Amniotic epithelial cell (primary cell): ENCODE data around the gene CCDC142.
"Not testable (repeated sequence)": the region's sequence is repeated elsewhere in the genome, so short reads cannot be mapped to it uniquely, and the experiment has no call there.

Experiments
- DNase-seq: peaks from one replicate; pipeline ENCODE4 v3.0.0-alpha.2; 2010; ENCODE audit warnings: low read depth

CCDC142 gene

GRCh38 chr2:74464406-74464805 lies 18.4 kb downstream of the CCDC142 start:
- no peak for DNase-seq

- DNase-seq: no peak
Observed at GRCh38 chr2:74462786-74463105, 20.1 kb downstream of the CCDC142 start.

- DNase-seq: no peak
Observed at GRCh38 chr2:74462054-74462785, 20.6 kb downstream of the CCDC142 start.

GRCh38 chr2:74461187-74462053 lies 21.4 kb downstream of the CCDC142 start:
- no peak for DNase-seq

- not testable (repeated sequence) for DNase-seq
Observed at GRCh38 chr2:74460187-74460586, 22.6 kb downstream of the CCDC142 start.

- DNase-seq: not testable (repeated sequence)
Observed at GRCh38 chr2:74459503-74460118, 23.2 kb downstream of the CCDC142 start.

- DNase-seq: no peak
Observed at GRCh38 chr2:74458938-74459363, 23.8 kb downstream of the CCDC142 start.

- DNase-seq: peak; percentile 100
Observed at GRCh38 chr2:74458132-74458937, 24.5 kb downstream of the CCDC142 start, which contains the start of gene WBP1. Gene WBP1 (plus strand): TSS chr2:74458438. CDS start chr2:74458603, 165 bp downstream.

GRCh38 chr2:74457549-74458131 lies 25.2 kb downstream of the CCDC142 start:
- no peak for DNase-seq

- no peak for DNase-seq
Observed at GRCh38 chr2:74457129-74457548, 25.7 kb downstream of the CCDC142 start.

GRCh38 chr2:74454654-74455511 lies 27.9 kb downstream of the CCDC142 start, which contains the start of gene INO80B:
Gene INO80B (plus strand): TSS chr2:74455087. CDS start chr2:74455117, 30 bp downstream.
- DNase-seq: peak; percentile 98

GRCh38 chr2:74450570-74451190 lies 32.1 kb downstream of the CCDC142 start:
- no peak for DNase-seq

GRCh38 chr2:74448771-74449170 lies 34.0 kb downstream of the CCDC142 start:
- no peak for DNase-seq

- DNase-seq: no peak
Observed at GRCh38 chr2:74447230-74447999, 35.4 kb downstream of the CCDC142 start.

GRCh38 chr2:74444498-74445318 lies 38.1 kb downstream of the CCDC142 start:
- DNase-seq: no peak

GRCh38 chr2:74442483-74443297 lies 40.1 kb downstream of the CCDC142 start:
- not testable (repeated sequence) for DNase-seq
